C4-2B (cell line): Measurements from ENCODE around the gene RPS6KA4.

ENCODE experiments used
- ZFX ChIP-seq: fragments of 450-650 bp; IDR thresholded peaks from 2 replicates; pipeline ENCODE4 v1.6.1; 2017
- TF ChIP-seq, protein P1 (sequence below): fragments of 450-650 bp; conservative IDR thresholded peaks from 2 replicates; pipeline ENCODE4 v1.5.1; 2017; ENCODE audit warnings: mild to moderate bottlenecking

DNA sequence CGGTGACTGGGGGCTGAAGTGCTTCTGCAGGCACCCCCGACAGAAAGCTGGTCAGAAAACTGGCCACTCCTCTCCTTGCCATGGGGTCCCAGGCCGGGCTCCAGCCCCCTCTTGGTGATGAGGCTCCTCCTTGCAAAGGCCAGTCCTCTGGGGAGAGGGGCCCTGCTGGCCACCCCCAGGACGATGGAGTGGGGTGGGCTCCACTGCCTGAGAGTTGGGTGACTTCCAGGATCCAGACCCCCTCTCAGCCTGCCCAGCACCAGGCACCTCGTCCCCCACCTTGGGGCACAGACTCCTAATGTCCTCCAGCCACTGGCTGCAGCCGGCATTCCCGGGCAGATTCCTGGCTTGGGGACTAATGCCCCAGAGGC is 441 bp upstream of the RPS6KA4 start:
- TF ChIP-seq, protein P1, sequence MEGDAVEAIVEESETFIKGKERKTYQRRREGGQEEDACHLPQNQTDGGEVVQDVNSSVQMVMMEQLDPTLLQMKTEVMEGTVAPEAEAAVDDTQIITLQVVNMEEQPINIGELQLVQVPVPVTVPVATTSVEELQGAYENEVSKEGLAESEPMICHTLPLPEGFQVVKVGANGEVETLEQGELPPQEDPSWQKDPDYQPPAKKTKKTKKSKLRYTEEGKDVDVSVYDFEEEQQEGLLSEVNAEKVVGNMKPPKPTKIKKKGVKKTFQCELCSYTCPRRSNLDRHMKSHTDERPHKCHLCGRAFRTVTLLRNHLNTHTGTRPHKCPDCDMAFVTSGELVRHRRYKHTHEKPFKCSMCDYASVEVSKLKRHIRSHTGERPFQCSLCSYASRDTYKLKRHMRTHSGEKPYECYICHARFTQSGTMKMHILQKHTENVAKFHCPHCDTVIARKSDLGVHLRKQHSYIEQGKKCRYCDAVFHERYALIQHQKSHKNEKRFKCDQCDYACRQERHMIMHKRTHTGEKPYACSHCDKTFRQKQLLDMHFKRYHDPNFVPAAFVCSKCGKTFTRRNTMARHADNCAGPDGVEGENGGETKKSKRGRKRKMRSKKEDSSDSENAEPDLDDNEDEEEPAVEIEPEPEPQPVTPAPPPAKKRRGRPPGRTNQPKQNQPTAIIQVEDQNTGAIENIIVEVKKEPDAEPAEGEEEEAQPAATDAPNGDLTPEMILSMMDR: no peak
- no peak for TF ChIP-seq ZFX
